NCI-H146 (cell line): ENCODE results near the gene SRRM1.
"Not testable (repeated sequence)": the region's sequence is repeated elsewhere in the genome, so short reads cannot be mapped to it uniquely, and the experiment has no call there.

Experiments
- DNase-seq: peaks from one replicate; lab custom pipeline; 2025; lab: John Stamatoyannopoulos, UW

The SRRM1 gene

DNA sequence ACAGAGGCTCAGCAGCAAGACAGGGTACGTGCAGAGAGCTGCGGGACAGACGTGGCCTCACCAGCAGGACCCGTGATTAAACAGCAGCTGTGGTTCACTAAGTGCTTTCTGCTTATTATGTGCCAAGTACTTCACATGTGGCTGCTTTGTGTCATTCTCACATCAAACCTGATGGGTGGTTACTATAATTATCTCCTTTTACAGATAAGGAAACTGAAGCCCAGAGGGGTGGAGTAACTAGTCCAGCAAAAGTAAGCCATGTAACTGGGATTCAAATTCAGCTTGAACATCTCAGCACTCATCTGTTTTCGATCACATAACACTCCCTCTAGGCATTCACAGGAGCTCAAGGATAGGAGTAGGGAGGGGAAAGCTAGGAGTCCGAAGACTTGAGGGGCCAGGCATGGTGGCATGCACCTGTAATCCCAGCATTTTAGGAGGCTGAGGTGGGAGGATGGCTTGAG, 51.3 kb downstream of the SRRM1 start:
- peak; percentile 79 for DNase-seq

DNA sequence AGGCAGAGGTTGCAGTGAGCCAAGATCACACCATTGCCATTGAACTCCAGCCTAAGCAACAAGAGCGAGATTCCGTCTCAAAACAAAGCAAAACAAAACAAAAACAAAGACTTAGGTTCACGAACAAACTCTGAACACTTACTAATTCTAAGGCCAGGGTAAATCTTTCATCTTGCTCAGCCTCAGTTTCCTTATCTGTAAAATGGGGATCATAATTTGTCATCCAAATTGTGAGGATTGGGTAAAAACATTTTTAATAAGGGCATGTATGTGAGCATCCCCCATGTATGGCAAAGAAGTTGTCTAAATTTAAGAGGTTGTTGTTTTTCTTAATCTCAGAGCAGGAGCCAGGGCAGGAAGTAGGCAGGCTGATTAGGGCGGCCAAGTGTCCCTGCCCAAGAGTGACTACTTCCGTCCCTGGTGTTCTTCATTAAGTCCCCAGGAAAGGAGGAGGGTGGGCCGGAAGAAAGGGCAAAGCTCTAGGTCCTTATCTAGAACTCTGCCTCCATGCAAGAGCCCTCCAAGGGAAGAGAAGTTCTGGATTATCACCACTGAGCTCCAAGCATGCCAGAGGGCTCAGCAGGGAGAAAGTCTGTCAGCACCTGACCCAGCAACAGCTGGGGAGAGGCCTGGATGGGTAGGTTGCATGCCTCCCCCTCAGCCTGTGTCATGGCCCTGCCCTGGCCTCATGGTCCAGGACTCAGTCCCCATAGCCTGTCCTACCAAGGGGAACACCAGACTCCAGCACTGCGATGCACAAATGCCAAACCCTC, 52.3 kb downstream of the SRRM1 start:
- DNase-seq: no peak

DNA sequence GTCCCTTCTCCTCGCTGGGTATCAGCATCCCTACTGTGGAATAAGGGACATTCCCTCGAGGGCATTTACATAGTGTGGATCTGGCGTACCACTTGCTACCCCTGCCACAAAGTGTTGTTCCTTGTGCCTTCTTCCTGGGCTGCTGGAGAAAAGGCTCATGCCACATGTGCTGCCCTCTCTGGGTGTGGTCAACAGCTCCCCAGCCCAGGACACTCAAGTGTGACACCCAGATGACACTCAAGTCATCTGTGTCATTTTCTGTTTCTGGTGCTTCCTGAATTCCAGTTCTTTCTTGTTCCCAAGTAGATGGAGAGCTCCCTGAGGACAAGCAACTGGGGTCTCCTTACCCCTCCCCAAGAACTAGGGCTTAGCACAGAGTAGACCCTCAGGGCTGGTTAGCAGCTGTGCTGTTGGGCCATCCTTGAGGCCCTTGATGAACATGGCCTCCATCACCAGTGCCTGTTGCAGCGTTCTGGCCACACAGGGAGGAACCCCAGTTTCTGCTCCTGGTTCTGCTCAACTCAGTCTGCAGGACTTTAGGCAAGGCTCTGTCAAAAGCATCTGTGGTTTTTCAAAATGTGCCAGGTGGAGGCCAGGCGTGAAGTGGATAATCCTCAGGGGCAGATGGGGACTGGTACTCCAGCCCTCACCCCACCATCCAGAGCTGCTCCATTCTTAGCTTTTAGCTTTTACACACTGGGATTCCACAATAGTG, 53.1 kb downstream of the SRRM1 start:
- DNase-seq: no peak

DNA sequence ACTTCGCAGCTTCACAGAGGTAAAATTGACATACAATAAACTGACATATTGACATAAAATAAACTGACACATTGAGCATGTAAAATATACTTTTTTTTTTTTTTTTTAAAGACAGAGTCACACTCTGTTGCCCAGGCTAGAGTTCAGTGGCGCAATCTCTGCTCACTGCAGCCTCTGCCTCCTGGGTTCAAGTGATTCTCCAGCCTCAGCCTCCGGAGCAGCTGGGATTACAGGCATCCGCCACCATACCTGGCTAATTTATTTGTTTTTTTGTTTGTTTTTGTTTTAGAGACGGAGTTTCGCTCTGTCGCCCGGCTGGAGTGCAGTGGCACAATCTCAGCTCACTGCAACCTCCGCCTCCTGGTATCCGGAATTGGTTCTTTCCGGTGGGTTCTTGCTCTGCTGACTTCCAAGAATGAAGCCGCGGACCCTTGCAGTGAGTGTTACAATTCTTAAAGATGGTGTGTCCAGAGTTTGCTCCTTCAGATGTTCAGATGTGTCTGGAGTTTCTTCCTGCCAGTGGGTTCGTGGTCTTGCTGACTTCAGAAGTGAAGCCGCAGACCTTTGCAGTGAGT, 53.7 kb downstream of the SRRM1 start:
- no peak for DNase-seq

DNA sequence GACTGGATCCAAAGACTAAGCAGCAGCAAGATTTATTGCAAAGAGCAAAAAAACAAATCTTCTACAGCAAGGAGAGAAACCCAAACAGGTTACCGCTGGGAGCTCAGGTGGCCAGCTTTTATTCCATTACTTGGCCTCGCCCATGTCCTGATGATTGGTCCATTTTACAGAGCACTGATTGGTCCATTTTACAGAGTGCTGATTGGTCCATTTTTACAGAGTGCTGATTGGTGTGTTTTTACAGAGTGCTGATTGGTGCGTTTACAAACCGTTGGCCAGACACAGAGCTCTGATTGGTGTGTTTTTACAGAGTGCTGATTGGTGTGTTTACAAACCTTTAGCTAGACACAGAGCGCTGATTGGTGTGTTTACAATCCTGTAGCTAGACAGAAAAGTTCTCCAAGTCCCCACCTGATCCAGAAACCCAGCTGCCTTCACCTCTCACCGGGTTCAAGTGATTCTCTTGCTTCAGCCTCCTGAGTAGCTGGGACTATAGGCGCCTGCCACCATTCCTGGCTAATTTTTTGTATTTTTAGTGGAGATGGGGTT, 54.4 kb downstream of the SRRM1 start:
- DNase-seq: not testable (repeated sequence)

DNA sequence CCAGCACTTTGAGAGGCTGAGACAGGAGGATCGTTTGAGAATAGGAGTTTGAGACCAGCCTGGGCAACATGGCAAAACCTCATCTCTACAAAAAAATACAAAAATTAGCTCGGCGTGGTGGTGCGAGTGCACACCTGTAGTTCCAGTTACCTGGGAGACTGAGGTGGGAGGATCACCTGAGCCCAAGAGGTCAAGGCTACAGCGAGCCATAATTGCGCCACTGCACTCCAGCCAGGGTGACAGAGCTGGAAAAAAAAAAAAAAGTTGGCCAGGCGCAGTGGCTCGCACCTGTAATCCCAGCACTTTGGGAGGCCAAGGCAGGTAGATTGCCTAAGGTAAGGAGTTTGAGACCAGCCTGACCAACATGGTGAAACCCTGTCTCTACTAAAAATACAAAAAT, 55.2 kb downstream of the SRRM1 start:
- not testable (repeated sequence) for DNase-seq

DNA sequence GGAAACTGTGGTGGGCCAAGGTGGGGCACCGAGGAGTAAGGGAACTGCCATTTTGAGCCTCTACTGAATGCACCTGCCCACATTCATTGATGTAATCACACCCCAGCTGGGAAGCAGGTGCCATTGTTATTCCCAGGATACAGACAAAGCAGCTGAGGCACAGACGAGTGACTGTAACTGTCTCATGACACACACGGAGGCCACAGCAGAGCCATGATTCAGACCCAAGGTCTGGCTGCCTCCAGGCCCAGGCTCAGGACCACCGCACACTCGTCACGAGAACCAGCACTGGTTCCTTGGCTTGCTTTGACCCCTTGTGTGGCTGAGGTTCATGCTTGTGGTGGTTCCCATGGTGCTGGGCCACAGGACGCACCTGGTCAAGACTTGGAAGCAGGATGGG, 56.5 kb downstream of the SRRM1 start:
- DNase-seq: peak; percentile 67

DNA sequence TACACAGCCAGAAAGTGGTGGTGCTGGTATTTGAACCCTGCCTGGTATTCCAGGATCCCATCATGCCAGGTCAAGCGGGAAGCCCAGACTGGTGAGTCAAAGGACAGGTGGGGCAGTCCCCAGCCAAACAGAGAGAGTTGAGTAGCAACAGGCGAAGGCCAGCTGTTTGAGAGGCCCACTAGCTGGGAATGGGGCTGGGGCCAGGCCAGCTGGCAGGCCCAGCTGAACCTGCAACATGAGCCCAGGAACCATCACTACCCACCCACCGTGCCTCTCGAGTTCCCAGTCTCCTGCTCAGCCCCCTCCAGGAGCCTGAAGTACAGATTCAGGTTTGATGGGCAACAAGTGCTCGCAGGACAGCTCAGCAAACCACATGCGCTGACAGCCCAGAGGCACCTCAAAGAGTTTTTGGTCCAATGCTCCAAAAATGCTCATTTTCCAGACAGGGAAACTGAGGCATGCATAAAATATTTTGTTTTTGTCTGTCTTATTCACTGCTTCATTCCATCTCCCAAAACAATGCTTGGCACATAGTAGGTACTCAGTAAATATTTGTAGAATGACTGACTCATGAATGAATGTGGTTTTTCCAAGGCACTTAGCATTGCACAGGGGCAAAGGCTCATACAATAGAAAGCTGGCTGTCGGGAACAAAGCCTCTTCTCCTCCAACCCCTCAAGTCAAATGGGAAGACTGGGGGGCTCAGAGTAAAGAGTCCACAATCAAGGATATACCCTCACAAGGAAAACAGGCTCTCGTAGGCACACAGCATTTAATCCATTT, 59.6 kb downstream of the SRRM1 start:
- DNase-seq: peak; percentile 16

DNA sequence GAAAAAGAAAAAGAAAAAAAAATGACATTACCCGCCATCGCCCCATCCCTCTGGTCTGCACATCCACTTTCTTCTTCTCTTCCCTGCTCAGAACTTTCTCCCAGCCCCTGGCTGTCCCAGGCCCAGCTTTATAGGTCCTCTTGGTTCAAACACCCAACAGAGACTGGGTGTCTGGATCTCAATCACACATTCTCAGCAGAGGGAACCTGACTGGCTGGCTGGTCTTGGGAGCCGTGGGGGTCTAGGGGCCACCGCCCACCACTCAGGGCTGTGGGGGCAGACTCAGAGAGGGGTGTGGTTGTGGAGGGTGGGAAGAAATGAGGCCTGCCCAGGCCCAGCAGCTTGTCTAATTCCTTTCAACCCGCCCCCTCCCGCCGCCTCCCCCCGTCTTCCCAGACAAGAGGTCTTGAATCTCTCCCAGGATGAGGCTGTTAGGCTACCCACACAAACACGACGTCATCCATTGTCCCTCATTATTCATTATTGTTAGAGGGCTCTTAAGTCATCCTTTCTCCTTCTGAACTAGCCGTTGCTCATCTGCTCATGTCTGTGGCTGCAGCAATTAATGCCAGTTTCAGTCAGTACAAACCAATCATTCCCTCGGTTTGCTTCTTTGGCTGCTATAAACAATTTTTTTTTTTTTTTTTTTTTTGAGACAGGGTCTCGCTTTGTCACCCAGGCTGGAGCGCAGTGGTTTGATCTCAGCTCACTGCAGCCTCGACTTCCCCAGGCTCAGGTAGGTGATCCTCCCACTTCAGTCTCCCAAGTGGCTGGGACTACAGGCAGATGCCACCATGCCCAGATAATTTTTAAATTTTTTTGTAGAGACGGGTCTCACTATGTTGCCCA, 61.5 kb downstream of the SRRM1 start:
- peak; percentile 8 for DNase-seq

DNA sequence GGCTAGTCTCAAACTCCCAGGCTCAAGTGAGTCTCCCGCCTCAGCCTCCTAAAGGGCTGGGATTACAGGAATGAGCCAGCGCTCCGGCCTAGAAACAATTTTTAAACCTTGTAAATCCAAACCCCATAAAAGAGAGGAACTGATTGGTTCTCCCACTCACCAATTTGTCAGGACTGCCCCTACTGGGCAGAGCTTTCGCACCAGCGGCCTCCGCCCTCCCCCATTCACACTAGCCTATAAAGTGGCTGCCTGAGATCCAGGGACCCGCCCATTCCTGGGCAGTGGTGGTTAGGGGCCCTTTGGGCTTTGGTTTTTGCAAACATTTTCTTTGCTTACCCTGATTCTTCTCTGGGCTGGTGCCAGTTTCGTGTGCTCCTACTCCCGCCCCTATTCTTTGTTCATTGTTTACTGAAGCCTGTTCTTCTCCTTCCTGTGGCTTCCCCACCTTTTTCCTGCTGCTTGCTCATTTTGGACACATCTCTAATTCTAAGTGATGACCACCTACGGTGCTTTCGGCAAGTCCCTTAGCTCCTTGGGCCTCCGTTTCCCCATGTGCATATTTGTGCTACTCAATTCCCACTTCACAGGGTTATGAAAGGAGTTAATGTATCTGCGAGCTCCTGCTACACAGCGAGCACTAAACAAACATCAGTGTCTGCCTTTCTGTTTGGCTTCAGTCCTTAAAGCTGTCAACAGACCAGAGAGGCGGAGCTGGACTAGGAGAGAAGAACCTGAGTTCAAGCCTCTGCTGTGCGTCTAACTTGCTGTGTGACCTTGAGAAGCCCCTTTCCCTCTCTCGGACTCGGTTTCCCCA, 62.4 kb downstream of the SRRM1 start:
- DNase-seq: peak; percentile 90

DNA sequence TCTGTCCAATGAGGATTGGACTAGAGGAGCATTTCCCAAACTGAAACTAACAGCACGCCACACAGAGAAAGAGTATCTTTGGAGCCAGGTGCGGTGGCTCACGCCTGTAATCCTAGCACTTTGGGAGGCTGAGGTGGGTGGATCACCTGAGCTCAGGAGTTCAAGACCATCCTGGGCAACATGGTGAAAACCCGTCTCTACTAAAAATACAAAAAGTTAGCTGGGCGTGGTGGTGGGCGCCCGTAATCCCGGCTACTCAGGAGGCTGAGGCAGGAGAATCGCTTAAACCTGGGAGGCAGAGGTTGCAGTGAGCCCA, 62.9 kb downstream of the SRRM1 start:
- DNase-seq: not testable (repeated sequence)

DNA sequence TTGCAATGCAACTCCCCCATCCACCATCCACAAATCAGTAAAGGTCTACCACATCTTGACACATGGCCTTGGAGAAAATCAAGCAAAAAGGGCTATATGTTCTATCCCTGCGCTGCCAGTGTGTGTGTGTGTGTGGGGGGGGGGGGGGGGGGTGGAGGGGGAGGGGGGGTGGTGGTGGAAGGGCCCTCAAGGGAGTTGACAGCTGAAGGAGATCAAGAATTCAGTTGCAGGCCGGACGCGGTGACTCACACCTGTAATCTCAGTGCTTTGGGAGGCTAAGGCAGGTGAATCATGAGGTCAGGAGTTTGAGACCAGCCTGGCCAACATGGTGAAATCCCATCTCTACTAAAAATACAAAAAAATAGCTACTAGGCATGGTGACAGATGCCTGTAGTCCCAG, 64.6 kb downstream of the SRRM1 start:
- DNase-seq: no peak

DNA sequence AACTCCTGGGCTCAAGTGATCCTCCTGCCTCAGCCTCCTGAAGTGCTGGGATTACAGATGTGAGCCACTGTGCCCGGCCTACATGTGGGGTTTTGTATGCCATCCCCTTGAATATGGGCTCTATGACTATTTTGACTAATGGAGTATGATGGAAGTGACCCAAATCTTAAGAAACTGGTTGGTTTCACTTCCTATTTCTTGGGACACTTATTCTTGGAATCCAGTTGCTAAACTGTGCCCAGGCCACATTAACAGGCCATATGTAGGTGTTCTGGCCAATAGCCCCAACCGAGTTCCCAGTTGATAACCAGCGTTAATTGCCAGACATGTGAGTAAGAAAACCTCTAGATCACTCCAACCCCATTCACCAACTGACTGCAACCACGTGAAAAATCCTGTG, 65.8 kb downstream of the SRRM1 start:
- DNase-seq: no peak

DNA sequence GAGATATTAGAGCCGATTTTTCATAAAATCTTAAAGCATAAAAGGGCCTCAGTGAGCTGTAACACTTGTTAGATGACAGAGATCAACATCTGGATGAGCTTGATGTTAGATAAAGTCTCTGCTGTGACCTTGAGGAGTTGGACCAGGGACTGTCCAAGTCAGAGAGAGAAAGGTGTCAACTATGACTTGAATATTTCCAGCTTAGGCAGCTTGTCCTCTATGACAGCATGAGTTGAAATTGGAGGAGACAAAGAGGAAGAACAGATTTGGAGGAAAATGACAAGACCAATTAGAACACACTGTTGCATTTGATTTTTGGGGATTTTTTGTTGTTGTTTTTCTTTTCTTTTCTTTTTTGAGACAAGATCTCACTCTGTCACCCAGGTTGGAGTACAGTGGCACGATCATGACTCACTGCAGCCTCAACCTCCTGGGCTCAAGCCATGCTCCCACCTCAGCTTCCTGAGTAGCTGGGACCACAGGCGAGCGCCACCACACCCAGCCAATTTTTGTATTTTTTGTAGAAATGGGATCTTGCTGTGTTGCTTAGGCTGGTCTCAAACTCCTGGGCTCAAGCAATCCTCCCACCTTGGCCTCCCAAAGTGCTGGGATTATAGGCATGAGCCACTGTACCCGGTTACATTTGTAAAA, 66.8 kb downstream of the SRRM1 start:
- DNase-seq: no peak

DNA sequence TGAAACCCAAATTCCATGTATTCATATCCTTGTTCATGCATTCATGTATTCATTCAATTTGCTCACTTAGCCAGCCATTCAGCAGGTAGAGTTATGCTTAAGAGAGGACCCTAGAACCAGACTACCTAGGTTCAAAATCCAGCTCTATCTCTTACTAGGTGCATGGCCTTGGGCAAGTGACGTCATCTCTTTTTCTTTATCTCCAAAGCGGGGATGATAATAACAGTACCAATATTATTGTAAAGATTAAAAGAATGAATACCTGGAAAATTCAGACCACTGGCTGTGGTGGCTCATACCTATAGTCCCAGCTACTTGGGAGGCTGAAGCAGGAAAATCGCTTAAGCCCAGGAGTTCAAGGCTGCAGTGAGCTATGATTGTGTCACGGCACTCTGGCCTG, 68.2 kb downstream of the SRRM1 start:
- no peak for DNase-seq

DNA sequence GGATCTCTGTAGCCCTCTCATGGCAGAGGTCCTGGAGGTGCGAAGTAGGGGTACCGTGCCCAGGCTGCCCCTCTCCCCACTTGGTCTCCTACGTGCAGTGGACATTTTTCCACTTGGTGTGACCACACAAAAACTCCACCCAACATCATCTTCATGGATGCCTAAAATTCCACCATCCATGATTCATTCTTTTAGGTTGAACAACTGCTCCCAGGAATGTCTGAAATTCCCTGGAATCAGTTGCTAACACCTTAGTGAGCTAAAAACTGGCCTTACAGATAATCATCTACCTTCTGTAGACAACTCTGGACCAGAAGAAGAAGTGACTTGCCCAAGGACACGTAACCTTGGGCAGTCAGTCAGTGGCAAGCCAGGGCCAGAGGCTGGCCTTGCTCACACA, 70.1 kb downstream of the SRRM1 start:
- DNase-seq: no peak

DNA sequence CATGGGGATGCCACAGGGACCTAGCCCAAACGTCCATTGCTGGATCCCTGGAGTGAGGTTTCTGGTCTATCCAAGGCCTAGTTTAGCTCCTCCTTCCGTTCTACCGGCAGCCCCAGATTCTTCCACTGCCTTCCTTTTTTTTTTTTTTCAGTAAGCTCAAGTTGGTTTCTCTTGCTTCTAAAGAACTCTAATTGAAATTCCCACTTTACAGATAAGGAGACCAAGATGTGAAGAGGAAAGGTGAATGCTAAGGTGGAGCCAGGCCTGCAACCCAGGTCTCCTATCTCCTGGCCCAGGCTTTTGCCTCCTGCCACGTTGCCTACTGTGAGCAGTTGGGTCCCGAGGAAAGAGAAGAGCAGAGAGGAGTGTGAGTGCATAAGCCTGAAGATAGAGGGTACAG, 70.6 kb downstream of the SRRM1 start:
- DNase-seq: no peak

DNA sequence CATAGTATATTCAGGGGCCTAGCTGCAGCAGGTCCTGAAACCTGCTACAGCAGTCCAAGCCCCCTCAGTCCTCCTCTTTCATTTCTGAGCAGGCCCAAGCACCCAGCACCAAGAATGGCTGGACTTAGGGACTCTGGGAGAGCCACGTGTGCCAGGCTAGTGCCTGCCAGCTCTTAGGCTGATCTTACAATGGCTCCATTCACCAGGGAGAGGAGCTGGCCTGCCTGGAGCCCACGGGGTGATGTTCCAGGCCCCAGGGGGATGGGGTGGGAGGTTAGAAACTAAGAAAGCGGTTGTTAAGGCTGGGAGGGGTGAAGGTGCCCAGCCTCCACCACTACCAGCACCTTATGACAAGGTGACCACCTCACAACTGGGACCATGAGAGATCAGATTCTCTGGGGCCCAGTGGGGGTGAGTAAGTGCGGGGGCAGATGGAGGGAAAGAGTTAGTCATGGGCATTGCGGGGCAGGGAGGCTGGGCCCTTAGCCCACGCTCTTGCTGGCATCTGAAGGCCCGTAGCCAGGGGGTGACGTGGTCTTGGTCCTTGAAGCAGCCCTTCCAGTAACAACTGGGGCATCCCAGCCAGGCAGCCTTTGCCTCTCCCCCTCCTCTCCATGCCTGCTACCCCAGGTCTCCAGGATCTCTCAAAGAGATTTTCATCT, 71.9 kb downstream of the SRRM1 start:
- no peak for DNase-seq

DNA sequence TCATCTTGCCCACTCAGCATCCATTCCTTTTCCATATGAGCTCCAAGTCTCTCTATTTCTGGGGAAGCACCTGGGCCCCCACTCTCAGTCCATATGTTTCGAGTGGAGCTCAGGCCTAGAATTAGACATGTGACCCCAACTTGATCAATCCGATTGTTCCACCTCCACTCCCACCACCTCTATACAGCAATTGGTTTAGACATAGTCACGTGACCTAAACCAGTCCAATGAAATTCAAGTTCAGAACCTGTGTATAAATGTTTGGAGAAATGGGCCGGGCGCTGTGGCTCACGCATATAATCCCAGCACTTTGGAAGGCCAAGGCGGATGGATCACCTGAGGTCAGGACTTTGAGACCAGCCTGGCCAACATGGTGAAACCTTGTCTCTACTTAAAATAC, 72.6 kb downstream of the SRRM1 start:
- no peak for DNase-seq
